Measurements from ENCODE around the gene KRTAP2-3. TPM values are rescaled to one million over a fixed set of nuclear protein-coding genes. Genes with fewer than 3 reads are reported as not detected.

The KRTAP2-3 gene
- total RNA-seq, 2 experiments from 2014 or later, result not detected

GRCh38 chr17:41012326-41013120 lies 47.4 kb downstream of the KRTAP2-3 start:
- no peak overlapping the region for H3K4me3 Mint-ChIP-seq
- POLR2A ChIA-PET, result no interaction called here
- intact Hi-C loops (cut with micrococcal nuclease), result no loop called here
- CTCF ChIA-PET, result no interaction called here
- TF ChIP-seq, protein P1, sequence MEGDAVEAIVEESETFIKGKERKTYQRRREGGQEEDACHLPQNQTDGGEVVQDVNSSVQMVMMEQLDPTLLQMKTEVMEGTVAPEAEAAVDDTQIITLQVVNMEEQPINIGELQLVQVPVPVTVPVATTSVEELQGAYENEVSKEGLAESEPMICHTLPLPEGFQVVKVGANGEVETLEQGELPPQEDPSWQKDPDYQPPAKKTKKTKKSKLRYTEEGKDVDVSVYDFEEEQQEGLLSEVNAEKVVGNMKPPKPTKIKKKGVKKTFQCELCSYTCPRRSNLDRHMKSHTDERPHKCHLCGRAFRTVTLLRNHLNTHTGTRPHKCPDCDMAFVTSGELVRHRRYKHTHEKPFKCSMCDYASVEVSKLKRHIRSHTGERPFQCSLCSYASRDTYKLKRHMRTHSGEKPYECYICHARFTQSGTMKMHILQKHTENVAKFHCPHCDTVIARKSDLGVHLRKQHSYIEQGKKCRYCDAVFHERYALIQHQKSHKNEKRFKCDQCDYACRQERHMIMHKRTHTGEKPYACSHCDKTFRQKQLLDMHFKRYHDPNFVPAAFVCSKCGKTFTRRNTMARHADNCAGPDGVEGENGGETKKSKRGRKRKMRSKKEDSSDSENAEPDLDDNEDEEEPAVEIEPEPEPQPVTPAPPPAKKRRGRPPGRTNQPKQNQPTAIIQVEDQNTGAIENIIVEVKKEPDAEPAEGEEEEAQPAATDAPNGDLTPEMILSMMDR (IDR thresholded peaks at IDR 0.05), result no peak
- H3K27me3 Mint-ChIP-seq, result no peaks in the 10 kb centered on the region
- H3K36me3 Mint-ChIP-seq (ENCODE audit: low read depth), result no peaks in the 10 kb centered on the region
- no peak overlapping the region for H3K27ac Mint-ChIP-seq
- ATAC-seq (no peak), DNase-seq (no peak)
- H3K9me3 Mint-ChIP-seq, result no peaks in the 10 kb centered on the region
- H3K4me1 Mint-ChIP-seq (ENCODE audit: low read depth), result no peaks in the 10 kb centered on the region

GRCh38 chr17:41010441-41010840 lies 49.5 kb downstream of the KRTAP2-3 start:
- intact Hi-C loops (cut with micrococcal nuclease), result no loop called here
- Mint-ChIP-seq H3K4me1 (ENCODE audit: low read depth) (no peaks in the 10 kb centered on the region), H3K27ac (no peak overlapping the region), H3K9me3 (no peaks in the 10 kb centered on the region), H3K36me3 (ENCODE audit: low read depth) (no peaks in the 10 kb centered on the region), H3K4me3 (no peak overlapping the region), H3K27me3 (no peaks in the 10 kb centered on the region)
- POLR2A ChIA-PET, result interaction anchor here (0.7 kb wide), 1 partner anchor 191 kb away, joined by 3 read pairs; no protein-coding TSS in a partner anchor
- TF ChIP-seq, protein P1 (IDR thresholded peaks at IDR 0.05), result no peak
- CTCF ChIA-PET, result interaction anchor here (0.6 kb wide), 1 partner anchor 248 kb away, joined by 3 read pairs; no protein-coding TSS in a partner anchor
- DNase-seq (no peak), ATAC-seq (no peak)

- ChIA-PET CTCF (interaction anchor here (0.6 kb wide), 1 partner anchor 248 kb away, joined by 3 read pairs; no protein-coding TSS in a partner anchor), POLR2A (interaction anchor here (0.7 kb wide), 1 partner anchor 191 kb away, joined by 3 read pairs; no protein-coding TSS in a partner anchor)
- TF ChIP-seq, protein P1 (IDR thresholded peaks at IDR 0.05), result no peak
- H3K9me3 Mint-ChIP-seq, result no peaks in the 10 kb centered on the region
- H3K4me1 Mint-ChIP-seq (ENCODE audit: low read depth), result no peaks in the 10 kb centered on the region
- intact Hi-C loops (cut with micrococcal nuclease), result no loop called here
- H3K4me3 Mint-ChIP-seq, result no peak overlapping the region
- DNase-seq (no peak), ATAC-seq (no peak)
- no peak overlapping the region for H3K27ac Mint-ChIP-seq
- no peaks in the 10 kb centered on the region for H3K36me3 Mint-ChIP-seq (ENCODE audit: low read depth)
- H3K27me3 Mint-ChIP-seq, result no peaks in the 10 kb centered on the region
These were observed 50.0 kb downstream of the KRTAP2-3 start for GRCh38 chr17:41009936-41010335.

DNA sequence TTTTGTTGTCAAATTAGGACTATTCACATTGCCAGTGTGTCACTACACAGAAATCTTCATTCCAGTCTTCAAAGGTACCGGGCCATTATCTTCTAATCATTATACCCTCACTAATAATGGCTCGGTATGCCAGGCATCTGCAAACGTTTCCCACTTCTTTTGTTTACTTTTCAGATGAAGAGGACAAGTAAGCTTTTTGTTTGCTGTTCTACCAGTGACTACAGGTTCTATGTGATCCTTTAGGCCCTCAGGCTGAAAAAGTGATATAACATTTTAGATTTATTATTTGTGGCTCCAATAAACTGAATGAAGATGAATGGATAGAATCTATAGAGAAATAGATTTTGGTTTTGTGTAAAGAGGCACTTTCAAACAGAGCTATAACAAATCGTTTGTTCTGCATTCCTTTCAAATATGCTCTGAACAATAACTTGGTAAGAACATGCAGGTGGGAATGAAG lies 50.6 kb downstream of the KRTAP2-3 start:
- POLR2A ChIA-PET, result no interaction called here
- no peak for DNase-seq
- Mint-ChIP-seq H3K27me3 (no peaks in the 10 kb centered on the region), H3K9me3 (no peaks in the 10 kb centered on the region), H3K4me3 (no peak overlapping the region), H3K36me3 (ENCODE audit: low read depth) (no peaks in the 10 kb centered on the region), H3K27ac (no peak overlapping the region), H3K4me1 (ENCODE audit: low read depth) (no peaks in the 10 kb centered on the region)
- intact Hi-C loops (cut with micrococcal nuclease), result no loop called here
- no peak for ATAC-seq
- TF ChIP-seq, protein P1 (IDR thresholded peaks at IDR 0.05), result no peak
- CTCF ChIA-PET, result no interaction called here

Other genes starting within 250 kb of the KRTAP2-3 start
- 10 to 100 TPM; 26.9 to 31.3 TPM for gene KRT10, start 237.5 kb downstream of the KRTAP2-3 start, total RNA-seq
- gene KRT12, start 192.9 kb downstream of the KRTAP2-3 start, total RNA-seq, result not detected
- not detected for gene KRT20, start 174.9 kb downstream of the KRTAP2-3 start, total RNA-seq
- not detected for gene KRT23, start 122.5 kb downstream of the KRTAP2-3 start, total RNA-seq
- gene KRT39, start 93.2 kb downstream of the KRTAP2-3 start, total RNA-seq, result not detected
- not detected for gene KRT40, start 75.8 kb downstream of the KRTAP2-3 start, total RNA-seq
- not detected for gene KRTAP3-3, start 66.0 kb downstream of the KRTAP2-3 start, total RNA-seq
- gene KRTAP3-2, start 60.2 kb downstream of the KRTAP2-3 start, total RNA-seq, result not detected
- gene KRTAP3-1, start 51.0 kb downstream of the KRTAP2-3 start, total RNA-seq, result not detected
- not detected for gene KRTAP1-5, start 32.9 kb downstream of the KRTAP2-3 start, total RNA-seq
- gene KRTAP1-4, start 29.9 kb downstream of the KRTAP2-3 start, total RNA-seq, result not detected
- not detected for gene KRTAP1-3, start 25.2 kb downstream of the KRTAP2-3 start, total RNA-seq
- not detected for gene KRTAP1-1, start 18.7 kb downstream of the KRTAP2-3 start, total RNA-seq
- gene KRTAP2-1, start 12.8 kb downstream of the KRTAP2-3 start, total RNA-seq, result not detected
- not detected for gene KRTAP2-2, start 4.9 kb downstream of the KRTAP2-3 start, total RNA-seq
- gene KRTAP2-4, start 5.8 kb upstream of the KRTAP2-3 start, total RNA-seq, result not detected
- not detected for gene KRTAP4-7, start 24.0 kb upstream of the KRTAP2-3 start, total RNA-seq
- gene KRTAP4-8, start 38.0 kb upstream of the KRTAP2-3 start, total RNA-seq, result not detected
- gene KRTAP4-16, start 42.1 kb upstream of the KRTAP2-3 start, total RNA-seq, result not detected
- gene KRTAP4-9, start 45.3 kb upstream of the KRTAP2-3 start, total RNA-seq, result not detected
- not detected for gene KRTAP4-11, start 58.3 kb upstream of the KRTAP2-3 start, total RNA-seq
- gene KRTAP4-12, start 64.1 kb upstream of the KRTAP2-3 start, total RNA-seq, result not detected
- not detected for gene KRTAP4-6, start 80.4 kb upstream of the KRTAP2-3 start, total RNA-seq
- not detected for gene KRTAP4-5, start 89.7 kb upstream of the KRTAP2-3 start, total RNA-seq
- gene KRTAP4-4, start 100.6 kb upstream of the KRTAP2-3 start, total RNA-seq, result not detected
- gene KRTAP4-3, start 108.1 kb upstream of the KRTAP2-3 start, total RNA-seq, result not detected
- not detected for gene KRTAP4-2, start 118.1 kb upstream of the KRTAP2-3 start, total RNA-seq
- not detected for gene KRTAP4-1, start 124.8 kb upstream of the KRTAP2-3 start, total RNA-seq
- gene KRTAP9-1, start 129.8 kb upstream of the KRTAP2-3 start, total RNA-seq, result not detected
- gene KRTAP9-2, start 166.5 kb upstream of the KRTAP2-3 start, total RNA-seq, result not detected
- not detected for gene KRTAP9-3, start 172.3 kb upstream of the KRTAP2-3 start, total RNA-seq
- not detected for gene KRTAP9-8, start 177.9 kb upstream of the KRTAP2-3 start, total RNA-seq
- not detected for gene KRTAP9-4, start 189.6 kb upstream of the KRTAP2-3 start, total RNA-seq
- gene KRTAP9-9, start 195.3 kb upstream of the KRTAP2-3 start, total RNA-seq, result not detected
- not detected for gene KRTAP9-6, start 205.3 kb upstream of the KRTAP2-3 start, total RNA-seq
- not detected for gene KRTAP9-7, start 215.6 kb upstream of the KRTAP2-3 start, total RNA-seq
- gene KRTAP29-1, start 242.7 kb upstream of the KRTAP2-3 start, total RNA-seq, result not detected
- gene KRTAP16-1, start 249.2 kb upstream of the KRTAP2-3 start, total RNA-seq, result not detected

Data from activated CD8-positive, alpha-beta T cell treated with anti-CD3 and anti-CD28 coated beads for 36 hours (primary cell).